GM12872 (cell line): ENCODE measurements around the gene ABCG4.

Experiments used
- CTCF ChIP-seq: IDR thresholded peaks from 3 replicates; pipeline ENCODE4 v1.5.1; 2011; ENCODE audit warnings: low read depth, mild to moderate bottlenecking, low read length, moderate library complexity; ENCODE audit not compliant: insufficient read depth

ABCG4 gene

GRCh38 chr11:119106564-119107537 is 42.0 kb upstream of the ABCG4 start, which contains the start of gene C2CD2L:
Gene C2CD2L (plus strand): TSS chr11:119107344. CDS start chr11:119107742, 398 bp downstream.
- no peak for TF ChIP-seq CTCF

GRCh38 chr11:119107538-119108145 is 41.2 kb upstream of the ABCG4 start:
- TF ChIP-seq CTCF = no peak

- TF ChIP-seq CTCF = no peak
Observed at GRCh38 chr11:119108146-119108856, 40.6 kb upstream of the ABCG4 start.

- TF ChIP-seq CTCF = no peak
Observed at GRCh38 chr11:119108857-119109221, 40.0 kb upstream of the ABCG4 start.

GRCh38 chr11:119109843-119110242 is 39.0 kb upstream of the ABCG4 start:
- TF ChIP-seq CTCF = no peak

GRCh38 chr11:119110439-119110838 is 38.4 kb upstream of the ABCG4 start:
- no peak for TF ChIP-seq CTCF

- TF ChIP-seq CTCF = no peak
Observed at GRCh38 chr11:119111361-119111925, 37.4 kb upstream of the ABCG4 start.
